ENCODE measurements around the gene RERG. TPM values are rescaled to one million over a fixed set of nuclear protein-coding genes. Genes with fewer than 3 reads are reported as not detected.

RERG gene
- total and polyA plus RNA-seq, 2 of the 4 experiments (the other 2 are of a cell fraction) = not detected

DNA sequence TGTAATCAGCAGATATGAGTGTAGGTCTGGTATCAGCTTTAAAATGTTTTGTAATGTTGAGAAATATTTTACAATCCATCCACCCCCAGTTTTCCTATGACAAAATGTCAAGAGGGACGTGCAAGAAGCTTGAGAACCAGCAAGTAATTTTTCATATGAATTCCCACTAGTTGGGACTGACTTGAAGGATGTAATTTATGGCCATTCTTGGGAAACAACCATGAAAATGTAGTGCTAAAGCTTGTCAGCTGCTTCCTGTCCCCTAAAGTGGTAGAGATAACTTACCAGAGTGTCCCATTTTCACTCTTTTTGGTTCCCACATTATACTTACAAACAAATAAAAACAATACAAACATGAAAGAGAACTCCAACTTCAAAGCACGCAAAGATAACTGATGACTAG lies 63.9 kb downstream of the RERG start:
- Histone ChIP-seq H3K9ac (ENCODE audit: low read depth, low read length) (no peak overlapping the region), H2BK20ac (ENCODE audit: low read depth, low read length) (no peak overlapping the region), H3K9me3 (ENCODE audit: control insufficient read depth, insufficient read depth, low read length) (no peaks in the 10 kb centered on the region), H2BK5ac (ENCODE audit: low read depth, low read length, poor library complexity, severe bottlenecking) (no peak overlapping the region), H3K9me1 (ENCODE audit: insufficient read depth, low read length) (no peaks in the 10 kb centered on the region), H3K4ac (ENCODE audit: low read depth, low read length) (no peak overlapping the region), H3K27me3 (ENCODE audit: control insufficient read depth, insufficient read depth, low read length) (no peaks in the 10 kb centered on the region), H4K8ac (ENCODE audit: low read depth in 2 of 2, low read length in 2 of 2) (no peak overlapping the region), H3K4me2 (ENCODE audit: low read depth, low read length) (no peak overlapping the region), H3K14ac (replicated peaks; ENCODE audit: low read depth, low read length) (no peak overlapping the region), H3K56ac (ENCODE audit: extremely low read depth, insufficient read depth, low read length) (no peak overlapping the region), H2BK15ac (ENCODE audit: low read depth, low read length) (no peak overlapping the region), H2AK5ac (ENCODE audit: low read depth, low read length) (no peak overlapping the region), H4K5ac (ENCODE audit: low read depth, low read length) (no peak overlapping the region), H2AFZ (replicated peaks; ENCODE audit: low read length, poor library complexity) (no peak overlapping the region), H3K4me3 (ENCODE audit: insufficient read depth, low read depth, low read length) (no peak overlapping the region), H3K36me3 (ENCODE audit: control insufficient read depth, insufficient read depth, low read length) (no peaks in the 10 kb centered on the region), H3K79me1 (ENCODE audit: low read depth in 1 of 2, low read length in 2 of 2) (no peaks in the 10 kb centered on the region), H3K4me1 (ENCODE audit: control insufficient read depth, insufficient read depth, low read length) (no peaks in the 10 kb centered on the region), H2BK120ac (ENCODE audit: low read depth, low read length) (no peak overlapping the region), H3K27ac (ENCODE audit: insufficient read depth, low read length) (no peak overlapping the region), H2AK9ac (replicated peaks; ENCODE audit: low read depth, low read length, poor library complexity) (no peak overlapping the region), H4K20me1 (ENCODE audit: insufficient read depth, low read length) (no peaks in the 10 kb centered on the region), H4K91ac (ENCODE audit: insufficient read depth, low read depth, low read length) (no peak overlapping the region), H3K23ac (ENCODE audit: low read depth, low read length) (no peak overlapping the region), H3K18ac (ENCODE audit: low read depth, low read length) (no peak overlapping the region)
- intact Hi-C loops (cut with micrococcal nuclease) = loop anchor here (10.0 kb wide), 2 partner anchors 422 to 428 kb away; no protein-coding TSS in a partner anchor
- no TSS peak for BruUV-seq (replicated peaks)
- in situ Hi-C loops (cut with MboI; ENCODE audit: low sequenced_read_pairs) = no loop called here
- POLR2A ChIA-PET (ENCODE audit: unreplicated experiment) = no interaction called here
- CTCF ChIA-PET = no interaction called here
- no CpG with 5 or more reads among the region's 2 CpGs for WGBS, 2 experiments (ENCODE audit: extremely low coverage in 2 of 2, insufficient read length in 1 of 2)
- TF ChIP-seq CHD1 (IDR thresholded peaks at IDR 0.05; ENCODE audit: low read depth, low read length) (no peak), MAZ (IDR thresholded peaks at IDR 0.05; ENCODE audit: borderline replicate concordance, low read depth, low read length) (no peak), RCOR1 (IDR thresholded peaks at IDR 0.05; ENCODE audit: insufficient replicate concordance, low read length) (no peak), MAFK (IDR thresholded peaks at IDR 0.05; ENCODE audit: low read depth, low read length) (no peak), MXI1 (IDR thresholded peaks at IDR 0.05; ENCODE audit: borderline replicate concordance, low read depth, low read length) (no peak), SMC3 (IDR thresholded peaks at IDR 0.05; ENCODE audit: low read depth, low read length) (no peak), POLR2A (IDR thresholded peaks at IDR 0.05; ENCODE audit: low read depth, low read length) (no peak), RFX5 (IDR thresholded peaks at IDR 0.05; ENCODE audit: low read depth, low read length) (no peak)
- TF ChIP-seq, protein P1, sequence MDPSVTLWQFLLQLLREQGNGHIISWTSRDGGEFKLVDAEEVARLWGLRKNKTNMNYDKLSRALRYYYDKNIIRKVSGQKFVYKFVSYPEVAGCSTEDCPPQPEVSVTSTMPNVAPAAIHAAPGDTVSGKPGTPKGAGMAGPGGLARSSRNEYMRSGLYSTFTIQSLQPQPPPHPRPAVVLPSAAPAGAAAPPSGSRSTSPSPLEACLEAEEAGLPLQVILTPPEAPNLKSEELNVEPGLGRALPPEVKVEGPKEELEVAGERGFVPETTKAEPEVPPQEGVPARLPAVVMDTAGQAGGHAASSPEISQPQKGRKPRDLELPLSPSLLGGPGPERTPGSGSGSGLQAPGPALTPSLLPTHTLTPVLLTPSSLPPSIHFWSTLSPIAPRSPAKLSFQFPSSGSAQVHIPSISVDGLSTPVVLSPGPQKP (IDR thresholded peaks at IDR 0.05; ENCODE audit: borderline replicate concordance, low read depth, low read length) = no peak
- TF ChIP-seq, protein P2, sequence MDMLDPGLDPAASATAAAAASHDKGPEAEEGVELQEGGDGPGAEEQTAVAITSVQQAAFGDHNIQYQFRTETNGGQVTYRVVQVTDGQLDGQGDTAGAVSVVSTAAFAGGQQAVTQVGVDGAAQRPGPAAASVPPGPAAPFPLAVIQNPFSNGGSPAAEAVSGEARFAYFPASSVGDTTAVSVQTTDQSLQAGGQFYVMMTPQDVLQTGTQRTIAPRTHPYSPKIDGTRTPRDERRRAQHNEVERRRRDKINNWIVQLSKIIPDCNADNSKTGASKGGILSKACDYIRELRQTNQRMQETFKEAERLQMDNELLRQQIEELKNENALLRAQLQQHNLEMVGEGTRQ (IDR thresholded peaks at IDR 0.05; ENCODE audit: low read depth, low read length) = no peak
- TF ChIP-seq, protein P3, sequence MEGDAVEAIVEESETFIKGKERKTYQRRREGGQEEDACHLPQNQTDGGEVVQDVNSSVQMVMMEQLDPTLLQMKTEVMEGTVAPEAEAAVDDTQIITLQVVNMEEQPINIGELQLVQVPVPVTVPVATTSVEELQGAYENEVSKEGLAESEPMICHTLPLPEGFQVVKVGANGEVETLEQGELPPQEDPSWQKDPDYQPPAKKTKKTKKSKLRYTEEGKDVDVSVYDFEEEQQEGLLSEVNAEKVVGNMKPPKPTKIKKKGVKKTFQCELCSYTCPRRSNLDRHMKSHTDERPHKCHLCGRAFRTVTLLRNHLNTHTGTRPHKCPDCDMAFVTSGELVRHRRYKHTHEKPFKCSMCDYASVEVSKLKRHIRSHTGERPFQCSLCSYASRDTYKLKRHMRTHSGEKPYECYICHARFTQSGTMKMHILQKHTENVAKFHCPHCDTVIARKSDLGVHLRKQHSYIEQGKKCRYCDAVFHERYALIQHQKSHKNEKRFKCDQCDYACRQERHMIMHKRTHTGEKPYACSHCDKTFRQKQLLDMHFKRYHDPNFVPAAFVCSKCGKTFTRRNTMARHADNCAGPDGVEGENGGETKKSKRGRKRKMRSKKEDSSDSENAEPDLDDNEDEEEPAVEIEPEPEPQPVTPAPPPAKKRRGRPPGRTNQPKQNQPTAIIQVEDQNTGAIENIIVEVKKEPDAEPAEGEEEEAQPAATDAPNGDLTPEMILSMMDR (conservative IDR thresholded peaks at IDR 0.05; ENCODE audit: low read depth, low read length) = no peak
- DNase-seq = no peak
- dilution Hi-C loops (cut with HindIII; ENCODE audit: low sequenced_read_pairs, unreplicated experiment) = no loop called here
- no peak for ATAC-seq (ENCODE audit: low read depth)

Measured in IMR-90 (cell line).